Epithelial cell of proximal tubule (primary cell): ENCODE results near the gene INSC. TPM values are rescaled to one million over a fixed set of nuclear protein-coding genes. Genes with fewer than 3 reads are reported as not detected.

Source experiments
- DNase-seq: peaks from one replicate; pipeline ENCODE4 v3.0.0-alpha.2; 2011; ENCODE audit warnings: low read depth
- H3K4me3 ChIP-seq: 2 replicates; pipeline ENCODE4 v1.5.1; 2011; ENCODE audit warnings: low read depth, mild to moderate bottlenecking, low read length
- CTCF ChIP-seq: conservative IDR thresholded peaks from 2 replicates; pipeline ENCODE4 v1.5.1; 2012; ENCODE audit warnings: low read depth, mild to moderate bottlenecking, low read length
- total RNA-seq: library from RNA; depleted of rRNA; stranded (reverse); fragments of >200 nt; gene quantifications from 2 replicates; pipeline ENCODE4 v1.2.3, GENCODE V29; 2015

Gene INSC
- total RNA-seq, 1 donor from 2014 or later = 0.81 TPM

- H3K4me3 ChIP-seq = no peak overlapping the region
- DNase-seq = no peak
- TF ChIP-seq CTCF = no peak
Measured at GRCh38 chr11:15139958-15140659, 25.4 kb downstream of the INSC start.

GRCh38 chr11:15141381-15141780 lies 26.7 kb downstream of the INSC start:
- H3K4me3 ChIP-seq = no peak overlapping the region
- TF ChIP-seq CTCF = no peak
- no peak for DNase-seq

GRCh38 chr11:15142838-15143237 lies 28.1 kb downstream of the INSC start:
- no peak overlapping the region for H3K4me3 ChIP-seq
- DNase-seq = no peak
- TF ChIP-seq CTCF = no peak

- no peak for TF ChIP-seq CTCF
- no peak overlapping the region for H3K4me3 ChIP-seq
- no peak for DNase-seq
Measured at GRCh38 chr11:15143855-15144254, 29.1 kb downstream of the INSC start.

GRCh38 chr11:15144347-15144746 lies 29.6 kb downstream of the INSC start:
- DNase-seq = no peak
- TF ChIP-seq CTCF = no peak
- H3K4me3 ChIP-seq = no peak overlapping the region

GRCh38 chr11:15145151-15145550 lies 30.4 kb downstream of the INSC start:
- H3K4me3 ChIP-seq = no peak overlapping the region
- no peak for TF ChIP-seq CTCF
- no peak for DNase-seq

GRCh38 chr11:15145615-15146014 lies 30.9 kb downstream of the INSC start:
- no peak for DNase-seq
- no peak for TF ChIP-seq CTCF
- H3K4me3 ChIP-seq = no peak overlapping the region
